Measurements from ENCODE around the gene PIP4K2C. TPM values are rescaled to one million over a fixed set of nuclear protein-coding genes. Genes with fewer than 3 reads are reported as not detected.

PIP4K2C gene
- total RNA-seq, 1 donor from 2014 or later = 31.0 TPM

GRCh38 chr12:57626111-57626920, 35.3 kb downstream of the PIP4K2C start:
- Histone ChIP-seq H3K27ac (no peak overlapping the region), H3K36me3 (no peaks in the 10 kb centered on the region), H3K27me3 (peaks cover 89% of the 10 kb centered on the region), H3K4me3 (no peak overlapping the region), H3K4me1 (peaks cover 15% of the 10 kb centered on the region), H3K9me3 (no peaks in the 10 kb centered on the region)
- DNase-seq = no peak
- no peak for ATAC-seq
- intact Hi-C loops (cut with DNase I) = no loop called here
- TF ChIP-seq CTCF (IDR thresholded peaks at IDR 0.05) = no peak

- Histone ChIP-seq H3K4me3 (no peak overlapping the region), H3K27ac (no peak overlapping the region), H3K36me3 (no peaks in the 10 kb centered on the region), H3K27me3 (peaks cover 91% of the 10 kb centered on the region), H3K9me3 (no peaks in the 10 kb centered on the region), H3K4me1 (peaks cover 10% of the 10 kb centered on the region)
- intact Hi-C loops (cut with DNase I) = no loop called here
- DNase-seq = no peak
- no peak for TF ChIP-seq CTCF (IDR thresholded peaks at IDR 0.05)
- ATAC-seq = no peak
These were observed 36.0 kb downstream of the PIP4K2C start for GRCh38 chr12:57626921-57627445.

- H3K9me3 ChIP-seq = no peaks in the 10 kb centered on the region
- H3K4me1 ChIP-seq = peaks cover 16% of the 10 kb centered on the region
- H3K36me3 ChIP-seq = no peaks in the 10 kb centered on the region
- ATAC-seq = peak; percentile 8
- peak overlapping the region; percentile 11 for H3K4me3 ChIP-seq
- peaks cover 91% of the 10 kb centered on the region for H3K27me3 ChIP-seq
- intact Hi-C loops (cut with DNase I) = no loop called here
- peak; percentile 14 for TF ChIP-seq CTCF (IDR thresholded peaks at IDR 0.05)
- DNase-seq = no peak
- no peak overlapping the region for H3K27ac ChIP-seq
These were observed 36.7 kb downstream of the PIP4K2C start for GRCh38 chr12:57627501-57628279.

- intact Hi-C loops (cut with DNase I) = no loop called here
- H3K27ac ChIP-seq = no peak overlapping the region
- no peak for DNase-seq
- no peak for ATAC-seq
- TF ChIP-seq CTCF (IDR thresholded peaks at IDR 0.05) = no peak
- H3K4me3 ChIP-seq = no peak overlapping the region
- peaks cover 19% of the 10 kb centered on the region for H3K4me1 ChIP-seq
- H3K36me3 ChIP-seq = no peaks in the 10 kb centered on the region
- no peaks in the 10 kb centered on the region for H3K9me3 ChIP-seq
- peaks cover 89% of the 10 kb centered on the region for H3K27me3 ChIP-seq
These were observed 37.5 kb downstream of the PIP4K2C start for GRCh38 chr12:57628280-57629191.

- Histone ChIP-seq H3K27me3 (peaks cover 86% of the 10 kb centered on the region), H3K36me3 (no peaks in the 10 kb centered on the region), H3K9me3 (no peaks in the 10 kb centered on the region), H3K27ac (no peak overlapping the region), H3K4me3 (no peak overlapping the region), H3K4me1 (peaks cover 19% of the 10 kb centered on the region)
- TF ChIP-seq CTCF (IDR thresholded peaks at IDR 0.05) = no peak
- ATAC-seq = no peak
- no peak for DNase-seq
- intact Hi-C loops (cut with DNase I) = no loop called here
These were observed 39.0 kb downstream of the PIP4K2C start for GRCh38 chr12:57629897-57630471.
